HTR-8/SVneo (cell line): ENCODE results near the gene C17orf67.

Experiments
- DNase-seq: peaks from one replicate; pipeline ENCODE4 v3.0.0; 2011; ENCODE audit warnings: low spot score, mixed read lengths; ENCODE audit not compliant: insufficient read length
- FAIRE-seq: peaks from 2 replicates; lab custom pipeline; 2011; peaks lifted over from hg19 to GRCh38; lab: Jason Lieb, UNC

The C17orf67 gene

DNA sequence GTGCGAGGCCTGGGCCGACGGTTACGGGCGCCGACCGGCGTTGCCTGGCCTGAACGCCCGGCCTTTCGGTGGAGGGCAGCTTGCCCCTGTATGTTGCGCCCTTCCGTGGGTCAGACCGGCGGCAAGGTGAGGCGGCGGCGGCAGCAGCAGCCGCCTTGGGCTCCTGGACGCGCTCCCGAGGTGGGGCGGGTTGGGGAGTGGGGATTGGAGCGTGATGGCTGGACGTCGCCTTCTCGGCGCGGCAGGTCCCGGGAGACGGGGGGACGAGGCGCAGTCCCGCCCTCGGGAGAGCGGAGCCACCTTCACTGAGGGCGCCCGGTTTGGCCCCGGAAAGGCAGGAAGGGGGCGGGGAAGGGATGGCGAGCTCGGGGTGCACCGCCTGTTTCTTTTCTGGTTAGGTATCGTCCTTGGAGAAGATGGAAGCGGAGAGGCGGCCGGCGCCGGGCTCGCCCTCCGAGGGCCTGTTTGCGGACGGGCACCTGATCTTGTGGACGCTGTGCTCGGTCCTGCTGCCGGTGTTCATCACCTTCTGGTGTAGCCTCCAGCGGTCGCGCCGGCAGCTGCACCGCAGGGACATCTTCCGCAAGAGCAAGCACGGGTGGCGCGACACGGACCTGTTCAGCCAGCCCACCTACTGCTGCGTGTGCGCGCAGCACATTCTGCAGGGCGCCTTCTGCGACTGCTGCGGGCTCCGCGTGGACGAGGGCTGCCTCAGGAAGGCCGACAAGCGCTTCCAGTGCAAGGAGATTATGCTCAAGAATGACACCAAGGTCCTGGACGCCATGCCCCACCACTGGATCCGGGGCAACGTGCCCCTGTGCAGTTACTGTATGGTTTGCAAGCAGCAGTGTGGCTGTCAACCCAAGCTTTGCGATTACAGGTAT, 902 bp upstream of the C17orf67 start:
- peak; percentile 86 for FAIRE-seq
- peak; percentile 54 for DNase-seq

GRCh38 chr17:56833057-56833808, 487 bp downstream of the C17orf67 start:
- no peak for FAIRE-seq

DNA sequence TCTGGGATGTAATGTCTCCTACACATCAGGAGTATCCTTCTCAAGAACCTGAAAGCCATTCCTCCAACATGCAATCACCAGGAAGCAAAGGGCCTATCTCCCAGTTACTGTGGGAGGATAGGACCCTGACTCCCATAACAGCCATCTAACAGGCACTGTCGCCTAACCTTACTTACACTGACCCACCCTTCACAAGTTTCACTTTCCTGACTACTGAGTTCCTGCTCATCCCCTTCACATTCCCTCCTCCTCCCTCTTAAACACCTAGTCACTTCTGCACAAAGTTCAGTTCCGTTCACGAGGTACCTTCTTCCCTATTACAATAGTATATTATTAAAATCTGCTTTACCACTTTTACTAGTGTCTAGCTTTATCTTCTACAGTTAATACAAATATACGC, 1.3 kb downstream of the C17orf67 start:
- FAIRE-seq = peak; percentile 28

More at GRCh38 chr17:56833057-56833808, 487 bp downstream of the C17orf67 start:
- DNase-seq = peak; percentile 47

GRCh38 chr17:56831369-56832095, 2.2 kb downstream of the C17orf67 start:
- no peak for FAIRE-seq
- no peak for DNase-seq

More for the DNA sequence above, 1.3 kb downstream of the C17orf67 start:
- DNase-seq = no peak

- FAIRE-seq (no peak), DNase-seq (no peak)
These were observed 2.9 kb downstream of the C17orf67 start for GRCh38 chr17:56830726-56831368.

DNA sequence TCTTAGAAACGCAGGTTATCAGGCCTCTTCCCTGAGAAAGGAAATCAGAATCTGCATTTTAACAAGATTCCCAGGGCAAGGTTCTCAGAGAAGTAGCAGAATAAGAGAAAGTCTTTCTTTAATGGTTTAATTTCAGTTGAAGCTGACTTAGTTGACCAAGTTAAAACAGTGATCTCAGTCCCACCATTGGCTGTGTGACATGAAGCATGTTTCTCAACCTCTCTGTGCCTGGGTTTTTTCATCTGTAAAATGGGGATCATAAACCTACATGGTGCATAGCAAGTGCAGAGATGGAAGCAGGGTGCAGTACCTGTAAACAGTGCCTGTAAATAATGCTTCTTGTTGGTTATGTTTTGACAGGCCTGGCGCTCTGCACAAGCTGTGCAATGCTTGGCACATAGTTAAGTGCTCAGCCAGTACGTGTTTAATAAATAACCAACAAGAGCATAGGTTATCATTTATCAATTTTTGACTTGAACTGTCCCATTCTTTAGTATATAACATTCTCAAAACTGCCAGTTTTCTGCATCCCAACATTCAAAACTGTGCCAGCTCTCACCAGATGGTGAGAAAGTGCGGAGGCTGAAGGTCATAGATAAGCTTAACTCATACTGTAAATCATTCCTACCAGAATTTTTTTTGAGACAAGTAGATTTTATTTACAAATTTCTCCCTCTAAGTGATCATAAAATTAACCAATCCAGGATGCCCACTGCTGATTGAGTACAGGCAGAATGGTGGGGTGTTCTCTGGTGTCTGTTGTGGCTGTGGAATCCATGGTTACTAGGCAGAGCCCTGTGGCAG, 6.9 kb downstream of the C17orf67 start:
- FAIRE-seq (no peak), DNase-seq (no peak)

DNA sequence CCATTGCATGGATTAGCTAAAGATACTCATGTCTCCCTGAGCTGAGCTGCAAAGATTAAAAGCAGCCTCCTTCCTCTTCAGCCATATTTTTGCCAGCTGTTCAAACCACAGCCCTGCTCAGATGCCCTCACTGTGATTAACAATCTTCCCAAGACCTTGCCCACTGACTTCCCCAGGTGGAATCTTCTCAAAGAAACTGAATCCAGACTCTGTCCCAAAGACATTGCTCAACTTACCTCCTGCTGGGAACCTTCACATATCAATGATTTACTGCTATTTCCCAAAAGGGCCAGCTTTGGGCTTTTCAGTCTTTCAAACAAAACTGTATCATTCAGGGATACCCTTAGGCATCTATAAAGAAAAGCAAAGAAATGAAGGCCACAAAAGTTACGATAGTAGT, 9.2 kb downstream of the C17orf67 start:
- no peak for FAIRE-seq

DNA sequence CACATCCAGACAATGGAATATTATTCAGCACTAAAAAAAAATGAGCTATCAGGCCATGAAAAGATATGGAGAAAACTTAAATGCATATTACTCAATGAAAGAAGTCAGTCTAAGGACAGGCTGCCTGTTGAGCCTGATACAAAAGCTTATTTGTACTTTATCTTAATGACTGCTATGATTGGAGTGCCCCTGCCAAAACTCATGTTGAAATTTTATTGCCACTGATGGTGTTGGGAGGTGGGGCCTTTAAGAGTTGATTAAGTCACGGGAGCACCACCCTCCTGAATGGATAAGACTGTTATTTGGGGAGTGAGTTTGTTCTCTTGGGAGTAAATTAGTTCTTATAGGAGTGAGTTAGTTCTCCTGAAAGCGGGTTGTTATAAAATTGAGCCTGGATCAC, 9.9 kb downstream of the C17orf67 start:
- FAIRE-seq (no peak), DNase-seq (no peak)

More for the DNA sequence above, 9.2 kb downstream of the C17orf67 start:
- no peak for DNase-seq

- FAIRE-seq (no peak), DNase-seq (no peak)
These were observed 11.0 kb downstream of the C17orf67 start for GRCh38 chr17:56822725-56823124.

- FAIRE-seq = peak; percentile 76
- no peak for DNase-seq
These were observed 11.7 kb downstream of the C17orf67 start for GRCh38 chr17:56821847-56822534.

DNA sequence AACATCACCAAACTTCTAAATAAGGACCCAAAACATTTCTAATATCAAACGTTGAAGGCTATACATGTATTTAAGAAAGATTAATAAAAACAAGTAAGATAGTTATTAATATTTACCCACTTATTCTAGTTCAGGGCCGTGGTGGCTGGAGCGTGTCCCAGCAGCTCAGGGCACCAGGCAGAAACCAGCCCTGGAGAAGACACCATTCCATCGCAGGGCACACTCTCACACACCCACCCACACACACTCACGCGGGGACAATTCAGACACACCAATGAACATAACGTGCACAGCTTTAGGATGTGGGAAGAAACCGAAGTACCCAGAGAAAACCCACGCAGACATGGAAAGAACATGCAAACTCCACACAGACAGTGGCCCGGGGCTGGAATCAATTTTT, 13.5 kb downstream of the C17orf67 start:
- peak; percentile 82 for FAIRE-seq
- no peak for DNase-seq

DNA sequence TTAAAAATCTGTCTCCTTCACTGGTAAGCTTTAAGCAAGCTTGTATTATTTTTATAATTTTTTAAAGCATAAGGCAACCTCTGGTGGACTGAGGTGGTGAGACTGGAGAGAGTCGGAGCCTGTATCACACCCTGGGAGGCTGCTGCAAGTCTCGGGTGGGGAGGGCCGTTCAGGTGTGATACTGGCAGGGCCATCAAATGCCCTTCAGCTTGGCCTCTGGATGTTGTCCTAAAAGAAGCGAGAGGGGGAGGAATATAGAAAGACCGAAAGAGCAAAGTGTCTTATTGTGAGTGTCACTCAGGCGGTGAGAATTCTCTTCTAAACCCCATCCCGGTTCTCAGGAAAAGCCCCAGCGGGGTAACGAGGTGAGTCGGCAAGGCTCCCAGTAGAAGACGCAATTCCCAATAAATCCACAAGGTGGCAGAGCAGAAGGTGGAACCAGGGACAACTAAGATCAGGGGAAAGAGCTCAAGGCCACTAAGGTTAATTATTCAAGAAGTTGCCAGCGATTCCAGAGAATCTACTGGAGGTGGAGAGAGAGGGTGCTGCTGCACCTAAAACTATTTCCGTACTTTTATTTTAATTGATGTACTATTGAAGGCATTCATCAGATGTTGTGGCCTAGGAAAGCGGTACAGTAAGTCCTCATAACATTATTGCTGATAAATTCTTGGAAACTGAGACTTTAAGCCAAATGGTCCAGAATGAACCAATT, 14.1 kb downstream of the C17orf67 start:
- peak; percentile 89 for FAIRE-seq

DNA sequence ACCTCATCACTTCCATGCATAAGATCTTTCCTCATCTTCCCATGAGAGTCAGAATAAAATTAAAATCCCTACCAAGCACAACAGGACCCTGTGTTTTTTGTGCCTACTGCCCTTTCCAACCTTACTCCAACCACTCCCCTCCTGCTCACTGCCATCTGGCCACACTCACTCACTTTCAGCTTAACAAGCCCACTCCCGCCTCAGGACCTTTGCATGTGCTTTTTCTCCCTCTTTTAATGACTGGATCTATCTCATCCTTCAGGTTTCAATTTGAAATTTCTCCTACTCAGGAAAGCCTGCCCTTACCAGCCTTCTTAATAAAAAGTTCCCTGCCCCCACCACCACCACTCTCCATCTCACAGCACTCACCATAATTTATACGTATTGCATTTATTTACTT, 14.7 kb downstream of the C17orf67 start:
- DNase-seq = no peak
- peak; percentile 55 for FAIRE-seq

More for the DNA sequence above, 14.1 kb downstream of the C17orf67 start:
- peak; percentile 90 for DNase-seq

GRCh38 chr17:56817066-56817465, 16.7 kb downstream of the C17orf67 start:
- FAIRE-seq (no peak), DNase-seq (no peak)

- FAIRE-seq (peak; percentile 57), DNase-seq (peak; percentile 37)
These were observed 18.0 kb downstream of the C17orf67 start for GRCh38 chr17:56815711-56816110.

DNA sequence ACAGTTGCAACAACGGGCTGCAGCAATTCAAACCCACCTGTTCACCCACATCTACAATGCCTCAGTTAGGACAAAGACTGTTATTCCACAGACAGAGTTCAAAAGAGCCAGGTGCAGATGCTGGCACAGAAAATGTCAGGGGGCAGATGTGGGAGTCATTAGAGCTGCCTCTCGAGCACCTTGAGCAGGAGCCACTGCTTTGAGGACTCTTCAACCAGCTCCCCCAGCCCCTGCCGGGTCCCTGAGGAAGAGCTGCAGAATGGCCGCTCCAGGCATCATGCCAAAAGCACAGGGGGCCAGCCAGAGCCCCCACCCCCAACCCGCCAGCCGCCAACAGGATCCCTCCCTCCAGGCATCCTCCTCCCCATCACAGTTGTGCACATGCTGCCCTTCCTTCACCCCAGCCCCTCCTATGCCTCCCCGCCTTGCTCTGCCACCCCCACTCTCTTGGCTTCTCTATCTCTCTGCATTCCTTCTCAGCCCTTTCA, 20.8 kb downstream of the C17orf67 start:
- DNase-seq (no peak), FAIRE-seq (peak; percentile 63)

- DNase-seq (no peak), FAIRE-seq (peak; percentile 49)
These were observed 22.6 kb downstream of the C17orf67 start for GRCh38 chr17:56810891-56811775.
